Panc1 (cell line): ENCODE results near the gene FREM1.

Experiments used
- SIN3A ChIP-seq: IDR thresholded peaks from 2 replicates; pipeline ENCODE4 v1.6.1; 2012; ENCODE audit warnings: low read depth, mild to moderate bottlenecking, low read length, moderate library complexity, borderline replicate concordance; ENCODE audit not compliant: insufficient read depth
- TCF7L2 ChIP-seq: IDR thresholded peaks from 2 replicates; pipeline ENCODE4 v1.6.1; 2011; ENCODE audit warnings: mild to moderate bottlenecking, low read depth, low read length, inconsistent platforms
- TF ChIP-seq, protein P1 (sequence below): fragments of 450-650 bp; IDR thresholded peaks from 2 replicates; pipeline ENCODE4 v1.5.1; 2017; ENCODE audit warnings: mild to moderate bottlenecking
- TF ChIP-seq, protein P2 (sequence below), 2 experiments: IDR thresholded peaks; 2 replicates each; pipeline ENCODE4 v1.6.1; 2011 to 2012; ENCODE audit warnings: low read depth in 2 of 2, control low read depth in 1 of 2, low read length in 1 of 2, mild to moderate bottlenecking in 1 of 2, moderate library complexity in 1 of 2; ENCODE audit not compliant: insufficient read depth in 1 of 2

DNA sequence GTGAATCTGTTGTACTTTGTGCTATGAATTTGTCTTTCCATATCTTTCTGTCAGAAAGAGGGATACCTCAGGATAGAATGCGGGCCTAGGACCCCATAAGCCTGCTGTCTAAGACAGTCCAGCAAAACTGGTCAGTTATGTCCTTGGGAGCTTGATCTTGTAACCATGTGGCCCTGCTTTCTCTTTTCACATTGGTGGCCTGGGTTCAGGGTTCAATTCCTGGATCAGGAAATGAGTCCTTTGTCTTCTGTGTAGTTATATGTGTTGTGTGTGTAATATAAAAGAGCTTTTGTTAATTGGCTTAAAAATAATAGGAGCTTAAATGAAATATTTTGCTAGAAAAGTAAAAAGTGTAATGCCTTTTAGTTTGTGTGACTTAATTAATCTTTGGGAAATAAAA lies 16.9 kb downstream of the FREM1 start:
- TF ChIP-seq, protein P1, sequence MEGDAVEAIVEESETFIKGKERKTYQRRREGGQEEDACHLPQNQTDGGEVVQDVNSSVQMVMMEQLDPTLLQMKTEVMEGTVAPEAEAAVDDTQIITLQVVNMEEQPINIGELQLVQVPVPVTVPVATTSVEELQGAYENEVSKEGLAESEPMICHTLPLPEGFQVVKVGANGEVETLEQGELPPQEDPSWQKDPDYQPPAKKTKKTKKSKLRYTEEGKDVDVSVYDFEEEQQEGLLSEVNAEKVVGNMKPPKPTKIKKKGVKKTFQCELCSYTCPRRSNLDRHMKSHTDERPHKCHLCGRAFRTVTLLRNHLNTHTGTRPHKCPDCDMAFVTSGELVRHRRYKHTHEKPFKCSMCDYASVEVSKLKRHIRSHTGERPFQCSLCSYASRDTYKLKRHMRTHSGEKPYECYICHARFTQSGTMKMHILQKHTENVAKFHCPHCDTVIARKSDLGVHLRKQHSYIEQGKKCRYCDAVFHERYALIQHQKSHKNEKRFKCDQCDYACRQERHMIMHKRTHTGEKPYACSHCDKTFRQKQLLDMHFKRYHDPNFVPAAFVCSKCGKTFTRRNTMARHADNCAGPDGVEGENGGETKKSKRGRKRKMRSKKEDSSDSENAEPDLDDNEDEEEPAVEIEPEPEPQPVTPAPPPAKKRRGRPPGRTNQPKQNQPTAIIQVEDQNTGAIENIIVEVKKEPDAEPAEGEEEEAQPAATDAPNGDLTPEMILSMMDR: no peak
- TF ChIP-seq SIN3A (no peak), TCF7L2 (no peak)
- TF ChIP-seq, protein P2, sequence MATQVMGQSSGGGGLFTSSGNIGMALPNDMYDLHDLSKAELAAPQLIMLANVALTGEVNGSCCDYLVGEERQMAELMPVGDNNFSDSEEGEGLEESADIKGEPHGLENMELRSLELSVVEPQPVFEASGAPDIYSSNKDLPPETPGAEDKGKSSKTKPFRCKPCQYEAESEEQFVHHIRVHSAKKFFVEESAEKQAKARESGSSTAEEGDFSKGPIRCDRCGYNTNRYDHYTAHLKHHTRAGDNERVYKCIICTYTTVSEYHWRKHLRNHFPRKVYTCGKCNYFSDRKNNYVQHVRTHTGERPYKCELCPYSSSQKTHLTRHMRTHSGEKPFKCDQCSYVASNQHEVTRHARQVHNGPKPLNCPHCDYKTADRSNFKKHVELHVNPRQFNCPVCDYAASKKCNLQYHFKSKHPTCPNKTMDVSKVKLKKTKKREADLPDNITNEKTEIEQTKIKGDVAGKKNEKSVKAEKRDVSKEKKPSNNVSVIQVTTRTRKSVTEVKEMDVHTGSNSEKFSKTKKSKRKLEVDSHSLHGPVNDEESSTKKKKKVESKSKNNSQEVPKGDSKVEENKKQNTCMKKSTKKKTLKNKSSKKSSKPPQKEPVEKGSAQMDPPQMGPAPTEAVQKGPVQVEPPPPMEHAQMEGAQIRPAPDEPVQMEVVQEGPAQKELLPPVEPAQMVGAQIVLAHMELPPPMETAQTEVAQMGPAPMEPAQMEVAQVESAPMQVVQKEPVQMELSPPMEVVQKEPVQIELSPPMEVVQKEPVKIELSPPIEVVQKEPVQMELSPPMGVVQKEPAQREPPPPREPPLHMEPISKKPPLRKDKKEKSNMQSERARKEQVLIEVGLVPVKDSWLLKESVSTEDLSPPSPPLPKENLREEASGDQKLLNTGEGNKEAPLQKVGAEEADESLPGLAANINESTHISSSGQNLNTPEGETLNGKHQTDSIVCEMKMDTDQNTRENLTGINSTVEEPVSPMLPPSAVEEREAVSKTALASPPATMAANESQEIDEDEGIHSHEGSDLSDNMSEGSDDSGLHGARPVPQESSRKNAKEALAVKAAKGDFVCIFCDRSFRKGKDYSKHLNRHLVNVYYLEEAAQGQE (IDR thresholded peaks at IDR 0.05; ENCODE audit: insufficient read depth in 1 of 2, low read depth in 2 of 2, low read length in 1 of 2): no peak
